Measurements from ENCODE around the gene DGCR8. TPM values are rescaled to one million over a fixed set of nuclear protein-coding genes. Genes with fewer than 3 reads are reported as not detected.

The DGCR8 gene
- total and polyA plus RNA-seq, 2 of the 4 experiments (the other 2 are of a cell fraction) = 16.7 to 25.3 TPM

GRCh38 chr22:20138417-20138738 lies 58.3 kb downstream of the DGCR8 start:
- no TSS peak for BruUV-seq (replicated peaks)
- Histone ChIP-seq H3K9me1 (ENCODE audit: insufficient read depth, low read length) (peaks cover 18% of the 10 kb centered on the region), H3K4me3 (ENCODE audit: insufficient read depth, low read depth, low read length) (no peak overlapping the region), H4K5ac (ENCODE audit: low read depth, low read length) (no peak overlapping the region), H3K4me2 (ENCODE audit: low read depth, low read length) (no peak overlapping the region), H3K27me3 (ENCODE audit: control insufficient read depth, insufficient read depth, low read length) (no peaks in the 10 kb centered on the region), H4K8ac (ENCODE audit: low read depth in 2 of 2, low read length in 2 of 2) (no peak overlapping the region), H2BK5ac (ENCODE audit: low read depth, low read length, poor library complexity, severe bottlenecking) (no peak overlapping the region), H2BK15ac (ENCODE audit: low read depth, low read length) (no peak overlapping the region), H3K36me3 (ENCODE audit: control insufficient read depth, insufficient read depth, low read length) (peaks cover 8% of the 10 kb centered on the region), H3K79me1 (ENCODE audit: low read depth in 1 of 2, low read length in 2 of 2) (peaks cover 20 to 90% of the 10 kb centered on the region in 2 experiments), H4K91ac (ENCODE audit: insufficient read depth, low read depth, low read length) (no peak overlapping the region), H3K23ac (ENCODE audit: low read depth, low read length) (no peak overlapping the region), H2BK120ac (ENCODE audit: low read depth, low read length) (no peak overlapping the region), H3K27ac (ENCODE audit: insufficient read depth, low read length) (no peak overlapping the region), H3K4me1 (ENCODE audit: control insufficient read depth, insufficient read depth, low read length) (peaks cover 22% of the 10 kb centered on the region), H3K9ac (ENCODE audit: low read depth, low read length) (no peak overlapping the region), H3K4ac (ENCODE audit: low read depth, low read length) (no peak overlapping the region), H2AFZ (replicated peaks; ENCODE audit: low read length, poor library complexity) (no peak overlapping the region), H4K20me1 (ENCODE audit: insufficient read depth, low read length) (peaks cover 77% of the 10 kb centered on the region), H2AK5ac (ENCODE audit: low read depth, low read length) (no peak overlapping the region), H3K14ac (replicated peaks; ENCODE audit: low read depth, low read length) (no peak overlapping the region), H3K18ac (ENCODE audit: low read depth, low read length) (no peak overlapping the region), H2BK20ac (ENCODE audit: low read depth, low read length) (no peak overlapping the region), H2AK9ac (replicated peaks; ENCODE audit: low read depth, low read length, poor library complexity) (peak overlapping the region; percentile 5), H3K56ac (ENCODE audit: extremely low read depth, insufficient read depth, low read length) (no peak overlapping the region), H3K9me3 (ENCODE audit: control insufficient read depth, insufficient read depth, low read length) (no peaks in the 10 kb centered on the region)
- CTCF ChIA-PET = no interaction called here
- in situ Hi-C loops (cut with MboI; ENCODE audit: low sequenced_read_pairs) (no loop called here), intact Hi-C loops (cut with micrococcal nuclease) (no loop called here), dilution Hi-C loops (cut with HindIII; ENCODE audit: low sequenced_read_pairs, unreplicated experiment) (no loop called here)
- POLR2A ChIA-PET (ENCODE audit: unreplicated experiment) = no interaction called here
- ATAC-seq (ENCODE audit: low read depth) = no peak
- DNase-seq = no peak
- TF ChIP-seq FOS (IDR thresholded peaks at IDR 0.05; ENCODE audit: low read depth, low read length) (no peak), RCOR1 (IDR thresholded peaks at IDR 0.05; ENCODE audit: insufficient replicate concordance, low read length) (no peak), BHLHE40 (IDR thresholded peaks at IDR 0.05; ENCODE audit: low read depth, low read length) (no peak), CEBPB (IDR thresholded peaks at IDR 0.05; ENCODE audit: low read depth, low read length) (no peak), CHD1 (IDR thresholded peaks at IDR 0.05; ENCODE audit: low read depth, low read length) (no peak), POLR2A (IDR thresholded peaks at IDR 0.05; ENCODE audit: low read depth, low read length) (no peak), MAFK (IDR thresholded peaks at IDR 0.05; ENCODE audit: low read depth, low read length) (no peak), CTCF (conservative IDR thresholded peaks at IDR 0.05; ENCODE audit: low read depth, low read length) (no peak), MXI1 (IDR thresholded peaks at IDR 0.05; ENCODE audit: borderline replicate concordance, low read depth, low read length) (no peak)
- TF ChIP-seq, protein P1, sequence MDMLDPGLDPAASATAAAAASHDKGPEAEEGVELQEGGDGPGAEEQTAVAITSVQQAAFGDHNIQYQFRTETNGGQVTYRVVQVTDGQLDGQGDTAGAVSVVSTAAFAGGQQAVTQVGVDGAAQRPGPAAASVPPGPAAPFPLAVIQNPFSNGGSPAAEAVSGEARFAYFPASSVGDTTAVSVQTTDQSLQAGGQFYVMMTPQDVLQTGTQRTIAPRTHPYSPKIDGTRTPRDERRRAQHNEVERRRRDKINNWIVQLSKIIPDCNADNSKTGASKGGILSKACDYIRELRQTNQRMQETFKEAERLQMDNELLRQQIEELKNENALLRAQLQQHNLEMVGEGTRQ (IDR thresholded peaks at IDR 0.05; ENCODE audit: low read depth, low read length) = no peak
- TF ChIP-seq, protein P2, sequence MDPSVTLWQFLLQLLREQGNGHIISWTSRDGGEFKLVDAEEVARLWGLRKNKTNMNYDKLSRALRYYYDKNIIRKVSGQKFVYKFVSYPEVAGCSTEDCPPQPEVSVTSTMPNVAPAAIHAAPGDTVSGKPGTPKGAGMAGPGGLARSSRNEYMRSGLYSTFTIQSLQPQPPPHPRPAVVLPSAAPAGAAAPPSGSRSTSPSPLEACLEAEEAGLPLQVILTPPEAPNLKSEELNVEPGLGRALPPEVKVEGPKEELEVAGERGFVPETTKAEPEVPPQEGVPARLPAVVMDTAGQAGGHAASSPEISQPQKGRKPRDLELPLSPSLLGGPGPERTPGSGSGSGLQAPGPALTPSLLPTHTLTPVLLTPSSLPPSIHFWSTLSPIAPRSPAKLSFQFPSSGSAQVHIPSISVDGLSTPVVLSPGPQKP (IDR thresholded peaks at IDR 0.05; ENCODE audit: borderline replicate concordance, low read depth, low read length) = no peak
- WGBS, 2 experiments (ENCODE audit: extremely low coverage in 2 of 2, insufficient read length in 1 of 2) = 58% methylated on average over 4 of the region's 4 CpGs; no CpG with 5 or more reads in 1 of the 2 experiments
